HUDEP-2 (cell line): ENCODE results near the gene ATG9B.

Experiments used
- DNase-seq, 76 experiments: peaks; one replicate each; lab custom pipeline; 2025; ENCODE audit not compliant: unreplicated experiment in 76 of 76; lab: John Stamatoyannopoulos, UW

The ATG9B gene

DNA sequence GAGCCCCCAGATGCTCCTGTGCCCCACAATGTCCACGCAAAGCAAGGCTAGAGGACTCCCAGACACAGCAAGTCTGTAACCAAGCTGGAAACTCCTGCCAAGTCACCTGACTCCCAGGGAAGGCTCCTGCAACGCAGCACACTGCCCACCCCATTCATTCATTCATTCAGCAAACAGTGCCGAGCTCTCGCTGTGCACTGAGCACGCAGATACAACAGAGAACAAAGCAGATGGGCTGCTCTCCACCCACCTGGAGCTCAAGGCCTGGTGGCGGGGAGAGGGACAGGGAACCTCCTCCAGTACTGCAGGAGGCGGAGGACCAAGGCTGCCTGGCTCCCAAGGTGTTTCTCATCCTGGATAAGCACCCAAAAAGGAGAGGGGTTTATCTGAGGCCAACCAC is 54.8 kb downstream of the ATG9B start:
- DNase-seq: no peak

DNA sequence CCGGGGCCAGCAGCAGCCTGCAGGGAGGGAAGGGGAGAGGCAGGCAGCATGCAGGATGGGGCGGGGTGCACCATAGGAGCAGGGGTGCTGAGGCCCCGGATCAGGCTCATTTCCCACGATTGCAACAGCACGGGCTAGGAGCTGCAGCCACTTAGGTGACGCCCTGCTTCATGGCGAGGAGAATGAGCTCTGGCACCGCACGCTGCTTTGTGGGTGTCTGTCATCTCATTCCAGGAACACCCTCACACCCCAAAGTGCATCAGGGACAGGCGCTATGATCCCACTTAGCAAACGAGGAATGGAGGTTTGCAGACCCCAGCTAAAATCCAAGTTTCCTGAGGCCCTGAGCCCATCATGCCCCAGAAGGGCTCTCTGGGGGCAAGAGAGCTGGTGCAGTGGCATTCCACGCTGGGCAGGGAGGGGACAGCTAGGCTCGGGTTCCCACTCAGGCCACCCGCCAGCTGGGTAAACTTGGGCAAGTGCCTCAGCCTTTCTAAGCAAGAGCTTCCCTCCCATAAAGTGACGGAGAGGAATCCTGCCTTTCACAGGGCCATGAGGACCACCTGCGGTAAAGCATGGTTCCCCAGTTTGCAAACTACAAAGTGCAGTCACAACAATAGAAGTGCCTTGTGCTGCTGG is 55.4 kb downstream of the ATG9B start:
- no peak for DNase-seq

DNA sequence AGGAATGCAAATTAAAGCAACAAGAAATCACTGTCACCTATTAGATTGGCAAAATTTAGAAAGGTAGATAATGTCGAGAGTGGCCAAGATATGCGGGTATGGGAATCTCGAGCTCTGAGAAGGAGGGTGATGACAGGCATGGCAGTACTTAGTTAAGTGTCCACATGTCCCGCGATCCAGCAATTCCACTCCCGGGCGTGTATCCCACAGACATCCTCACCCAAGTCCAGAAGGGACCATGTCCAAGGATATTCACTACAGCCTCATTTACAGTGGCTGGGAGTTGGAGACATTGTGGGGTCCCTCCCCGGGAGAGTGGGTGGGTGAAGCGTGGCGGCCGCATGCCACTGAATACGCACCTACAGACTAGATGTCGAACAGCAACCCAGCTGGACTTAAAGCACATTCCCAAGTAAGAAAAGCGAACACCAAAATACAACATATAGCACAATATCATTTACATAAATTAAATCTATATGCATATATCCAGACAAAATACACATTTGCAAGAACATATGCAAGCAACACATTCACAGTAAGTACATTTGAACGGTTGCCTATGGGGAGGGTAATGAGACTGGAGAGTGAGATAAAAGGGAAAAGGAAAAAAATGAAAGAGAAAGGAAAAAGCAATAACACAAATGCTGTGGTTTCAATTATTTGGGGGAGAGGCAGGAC is 56.1 kb downstream of the ATG9B start:
- no peak for DNase-seq

DNA sequence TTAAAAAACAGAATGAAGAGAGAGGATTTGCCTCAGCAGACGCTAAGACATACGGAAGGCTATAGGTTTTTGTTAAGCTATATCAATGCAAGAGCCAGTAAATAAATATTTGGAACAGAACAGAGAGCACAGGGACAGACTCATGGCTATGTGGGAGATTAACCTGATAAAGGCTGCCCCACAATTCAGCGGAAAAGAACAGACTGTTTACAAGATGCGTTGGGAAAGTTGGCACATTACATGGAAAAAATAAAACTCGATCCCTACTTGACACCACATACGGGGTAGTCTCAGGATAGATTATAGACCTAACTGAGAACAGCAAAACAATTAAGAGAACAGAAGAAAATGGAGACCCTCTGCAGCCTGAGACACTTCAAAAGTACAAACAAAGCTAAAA is 56.9 kb downstream of the ATG9B start:
- DNase-seq: no peak

DNA sequence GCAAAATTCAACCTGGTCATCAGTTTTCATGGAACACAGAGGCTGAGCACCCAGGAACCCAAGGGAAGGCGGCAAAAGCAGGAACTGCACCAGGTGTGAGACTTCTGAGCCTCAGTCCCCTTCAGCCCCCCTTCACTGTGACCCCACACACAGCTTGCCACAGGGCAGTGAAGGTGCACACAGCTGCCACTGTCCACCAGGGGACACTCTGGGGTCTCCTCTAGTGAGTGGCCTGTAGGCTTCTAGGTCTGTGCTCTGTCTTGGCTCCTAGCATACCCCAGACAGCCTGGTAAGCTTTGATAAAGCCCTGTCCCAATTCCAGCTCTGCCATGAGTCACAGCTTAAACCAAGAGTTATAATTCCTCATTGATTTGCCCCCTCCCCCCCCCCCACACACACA is 58.3 kb downstream of the ATG9B start:
- DNase-seq: peak in 43 of 76 experiments; percentile 15 to 69 (median 48)

DNA sequence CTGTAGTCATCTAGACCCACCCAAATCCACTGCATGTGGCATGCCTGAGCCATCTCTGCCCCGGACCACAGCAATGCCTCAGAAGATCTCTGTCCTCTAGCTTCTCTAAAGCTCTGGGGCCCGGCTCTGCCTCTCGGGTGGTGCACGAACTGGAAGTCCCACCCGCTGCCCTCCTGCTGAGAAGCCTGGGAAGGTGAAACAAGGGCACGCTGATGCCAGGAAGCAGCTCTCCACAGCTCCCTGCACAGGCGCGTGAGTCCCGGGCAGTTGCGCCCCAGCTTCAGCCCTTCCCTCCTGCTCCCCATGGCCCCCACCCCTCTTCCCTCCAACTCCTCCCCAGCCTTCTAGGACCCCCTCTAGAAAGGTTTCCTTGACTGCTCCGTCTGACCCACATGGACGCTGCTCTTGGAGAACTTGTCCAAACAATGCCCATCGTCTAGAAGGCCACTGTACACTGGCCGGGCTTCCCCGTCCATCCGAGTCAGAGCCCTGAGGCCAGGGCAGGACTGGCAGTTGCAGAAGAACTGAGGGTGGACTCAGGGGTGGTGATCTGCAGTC is 58.9 kb downstream of the ATG9B start:
- peak in 2 of 76 experiments; percentile 51 to 54 for DNase-seq
